ENCODE measurements around the gene RBFOX1. TPM values are rescaled to one million over a fixed set of nuclear protein-coding genes. Genes with fewer than 3 reads are reported as not detected.

RBFOX1 gene
- total and polyA plus RNA-seq, 11 donors, result 13.4 to 68.1 (median 48.2) TPM

DNA sequence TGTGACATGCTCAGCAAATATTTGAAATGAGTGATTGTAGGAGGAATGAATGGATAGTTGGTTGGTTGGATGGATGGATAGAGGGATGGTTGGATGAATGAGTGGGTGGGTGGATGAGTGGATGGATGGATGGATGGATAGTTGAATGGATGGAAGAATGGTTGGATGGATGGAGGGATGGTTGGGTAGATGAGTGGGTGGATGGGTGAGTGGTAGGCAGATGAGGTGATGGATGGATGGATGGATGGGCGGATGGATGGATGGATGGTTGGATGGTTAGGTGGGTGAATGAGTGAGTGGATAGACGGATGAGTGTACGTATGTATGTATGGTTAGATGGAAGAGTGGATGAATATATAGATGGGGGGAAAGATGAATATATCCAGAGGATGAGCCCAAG lies 137.7 kb downstream of the RBFOX1 start:
- peaks cover 0 to 4% (median 0%) of the 10 kb centered on the region in 12 donors for H3K4me1 ChIP-seq
- WGBS, 4 donors, result 84 to 92% (median 86%) methylated on average over 3 of the region's 3 CpGs
- intact Hi-C loops (cut with DNase I), result no loop called here
- no peak overlapping the region for H3K4me3 ChIP-seq
- no peak overlapping the region for H3K27ac ChIP-seq
- no peak for TF ChIP-seq POLR2A (IDR thresholded peaks at IDR 0.05)
- TF ChIP-seq, protein P1, sequence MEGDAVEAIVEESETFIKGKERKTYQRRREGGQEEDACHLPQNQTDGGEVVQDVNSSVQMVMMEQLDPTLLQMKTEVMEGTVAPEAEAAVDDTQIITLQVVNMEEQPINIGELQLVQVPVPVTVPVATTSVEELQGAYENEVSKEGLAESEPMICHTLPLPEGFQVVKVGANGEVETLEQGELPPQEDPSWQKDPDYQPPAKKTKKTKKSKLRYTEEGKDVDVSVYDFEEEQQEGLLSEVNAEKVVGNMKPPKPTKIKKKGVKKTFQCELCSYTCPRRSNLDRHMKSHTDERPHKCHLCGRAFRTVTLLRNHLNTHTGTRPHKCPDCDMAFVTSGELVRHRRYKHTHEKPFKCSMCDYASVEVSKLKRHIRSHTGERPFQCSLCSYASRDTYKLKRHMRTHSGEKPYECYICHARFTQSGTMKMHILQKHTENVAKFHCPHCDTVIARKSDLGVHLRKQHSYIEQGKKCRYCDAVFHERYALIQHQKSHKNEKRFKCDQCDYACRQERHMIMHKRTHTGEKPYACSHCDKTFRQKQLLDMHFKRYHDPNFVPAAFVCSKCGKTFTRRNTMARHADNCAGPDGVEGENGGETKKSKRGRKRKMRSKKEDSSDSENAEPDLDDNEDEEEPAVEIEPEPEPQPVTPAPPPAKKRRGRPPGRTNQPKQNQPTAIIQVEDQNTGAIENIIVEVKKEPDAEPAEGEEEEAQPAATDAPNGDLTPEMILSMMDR (IDR thresholded peaks at IDR 0.05), result no peak
- no peak for DNase-seq
- H3K27me3 ChIP-seq, result no peaks in the 10 kb centered on the region
- no peak for ATAC-seq
- no peaks in the 10 kb centered on the region for H3K9me3 ChIP-seq
- no peaks in the 10 kb centered on the region for H3K36me3 ChIP-seq

DNA sequence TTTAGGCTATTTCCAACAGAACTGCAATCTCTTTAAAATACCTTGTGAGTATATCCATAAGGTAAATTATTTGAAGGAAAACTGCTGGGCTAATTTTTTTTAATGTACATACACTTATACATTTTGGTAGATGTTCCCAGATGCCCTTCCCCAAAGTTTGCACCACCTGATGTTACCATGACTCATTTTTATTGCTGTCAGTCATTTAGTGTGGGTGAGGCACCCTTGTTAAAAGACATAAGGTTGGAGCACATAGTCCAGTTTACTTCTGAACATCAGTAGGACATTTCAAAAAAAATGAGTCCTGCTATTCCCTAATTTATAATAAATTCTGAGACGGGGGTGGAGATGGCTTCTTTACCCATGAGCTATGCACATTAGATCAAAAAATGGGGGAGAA lies 138.6 kb downstream of the RBFOX1 start:
- TF ChIP-seq POLR2A (IDR thresholded peaks at IDR 0.05), result no peak
- TF ChIP-seq, protein P1 (IDR thresholded peaks at IDR 0.05), result no peak
- Histone ChIP-seq H3K9me3 (no peaks in the 10 kb centered on the region), H3K27ac (no peak overlapping the region), H3K4me3 (no peak overlapping the region), H3K36me3 (no peaks in the 10 kb centered on the region), H3K27me3 (no peaks in the 10 kb centered on the region), H3K4me1 (peaks cover 0 to 4% (median 0%) of the 10 kb centered on the region in 12 donors)
- WGBS, 4 donors, result 0 to 22% (median 0%) methylated on average over 1 of the region's 1 CpG; no CpG with 5 or more reads in 1 of the 4 donors
- DNase-seq (no peak), ATAC-seq (no peak)
- intact Hi-C loops (cut with DNase I), result no loop called here

DNA sequence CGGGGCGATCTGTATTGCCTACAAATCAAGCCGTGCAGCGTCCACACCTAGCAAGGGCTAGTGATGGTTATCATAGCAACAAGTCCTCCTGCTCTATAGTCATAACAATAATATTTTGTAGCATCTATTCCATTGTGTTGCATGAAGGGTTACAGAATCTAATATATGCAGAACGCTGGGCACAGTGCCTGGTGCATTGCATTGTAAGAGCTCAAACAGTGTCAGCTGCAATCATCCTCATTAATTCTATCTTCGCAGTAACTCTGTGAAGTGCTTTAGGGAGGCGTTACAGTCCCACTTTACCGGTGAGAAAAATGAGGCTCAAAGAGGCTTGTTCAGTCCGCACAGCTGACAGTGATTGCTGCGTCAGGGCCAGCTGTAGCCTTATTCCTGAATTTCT lies 149.4 kb downstream of the RBFOX1 start:
- no peak overlapping the region for H3K4me3 ChIP-seq
- WGBS, 4 donors, result 70 to 73% (median 72%) methylated on average over 10 of the region's 10 CpGs
- H3K9me3 ChIP-seq, result no peaks in the 10 kb centered on the region
- peaks cover 0 to 4% (median 0%) of the 10 kb centered on the region in 12 donors for H3K4me1 ChIP-seq
- H3K27ac ChIP-seq, result no peak overlapping the region
- H3K36me3 ChIP-seq, result no peaks in the 10 kb centered on the region
- H3K27me3 ChIP-seq, result no peaks in the 10 kb centered on the region
- peak in 1 of 5 donors; percentile 40 for DNase-seq
- TF ChIP-seq, protein P1 (IDR thresholded peaks at IDR 0.05), result no peak
- no peak for TF ChIP-seq POLR2A (IDR thresholded peaks at IDR 0.05)
- peak in 2 of 4 donors; percentile 10 to 24 for ATAC-seq
- intact Hi-C loops (cut with DNase I), result no loop called here

DNA sequence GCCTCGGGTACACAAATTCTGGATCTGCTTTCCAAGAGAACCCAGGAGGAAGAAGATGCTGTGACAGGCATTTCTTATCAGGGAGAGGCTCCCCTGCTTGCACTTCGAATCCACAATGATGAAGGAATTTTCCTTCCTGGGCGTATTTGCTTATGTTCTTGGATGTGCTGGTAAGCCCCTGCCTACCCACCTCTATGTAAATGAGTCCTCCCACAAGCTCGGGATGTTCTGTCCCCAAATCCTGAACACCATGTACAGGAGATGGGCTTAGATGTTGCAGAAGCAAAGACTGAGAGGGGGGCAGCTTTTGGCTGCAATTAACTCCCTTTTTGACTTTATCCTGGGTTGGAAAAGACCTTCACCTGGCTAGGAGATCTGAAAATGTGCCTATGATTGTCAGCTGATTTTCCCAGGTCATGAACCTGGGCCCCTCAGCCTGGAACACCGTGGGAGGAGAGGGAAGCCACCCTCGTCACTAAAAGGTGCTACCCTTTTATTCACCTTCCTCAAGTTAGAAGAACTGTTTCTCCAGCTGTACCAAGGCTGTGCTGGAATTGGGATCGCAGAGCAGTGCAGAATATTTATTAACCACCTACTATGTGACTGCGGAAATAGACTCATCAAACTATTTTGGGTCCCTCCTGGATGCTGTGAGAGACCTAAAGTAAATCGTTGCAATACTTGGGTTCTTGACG lies 150.1 kb downstream of the RBFOX1 start:
- 58 to 69% (median 64%) methylated on average over 7 to 10 of the region's 10 CpGs for WGBS, 4 donors
- H3K36me3 ChIP-seq, result no peaks in the 10 kb centered on the region
- no peak for TF ChIP-seq POLR2A (IDR thresholded peaks at IDR 0.05)
- TF ChIP-seq, protein P1 (IDR thresholded peaks at IDR 0.05), result no peak
- no peak overlapping the region for H3K27ac ChIP-seq
- DNase-seq (no peak), ATAC-seq (no peak)
- H3K4me1 ChIP-seq, result peaks cover 0 to 4% (median 0%) of the 10 kb centered on the region in 12 donors
- H3K9me3 ChIP-seq, result no peaks in the 10 kb centered on the region
- no peaks in the 10 kb centered on the region for H3K27me3 ChIP-seq
- intact Hi-C loops (cut with DNase I), result no loop called here
- H3K4me3 ChIP-seq, result no peak overlapping the region

All from heart left ventricle (tissue), 16 donors.